HepG2 (cell line): ENCODE measurements around the gene PLOD3. TPM values are rescaled to one million over a fixed set of nuclear protein-coding genes. Genes with fewer than 3 reads are reported as not detected.

Source experiments
- CC2D1A ChIP-seq: sonication (generic); formaldehyde crosslinking; IDR thresholded peaks from 2 replicates; pipeline ENCODE4 v1.8.1; 2023; ENCODE audit warnings: mild to moderate bottlenecking, missing genetic modification reagents
- CCDC6 ChIP-seq: sonication (generic); formaldehyde crosslinking; IDR thresholded peaks from 2 replicates; pipeline ENCODE4 v1.8.1; 2022; ENCODE audit warnings: mild to moderate bottlenecking, missing genetic modification reagents, moderate library complexity
- HOXA3 ChIP-seq: sonication (generic); formaldehyde crosslinking; IDR thresholded peaks from 2 replicates; pipeline ENCODE4 v1.5.0; 2020; ENCODE audit warnings: missing genetic modification reagents
- IRF2 ChIP-seq: IDR thresholded peaks from 2 replicates; pipeline ENCODE4 v1.6.1; 2018; ENCODE audit warnings: missing genetic modification reagents, missing compliant biosample characterization
- NFKBIZ ChIP-seq: IDR thresholded peaks from 2 replicates; pipeline ENCODE4 v1.6.1; 2018; ENCODE audit warnings: missing genetic modification reagents, missing compliant biosample characterization
- POLR2A ChIP-seq, 2 experiments: IDR thresholded peaks; 2 replicates each; pipeline ENCODE4 v1.6.1; 2011; ENCODE audit warnings: low read depth in 2 of 2, low read length in 2 of 2, mild to moderate bottlenecking in 1 of 2, moderate library complexity in 1 of 2; ENCODE audit not compliant: insufficient read depth in 1 of 2
- PRMT3 ChIP-seq: sonication (generic); formaldehyde crosslinking; IDR thresholded peaks from 2 replicates; pipeline ENCODE4 v1.8.1; 2022; ENCODE audit warnings: low read depth, mild to moderate bottlenecking, moderate library complexity, missing genetic modification reagents, borderline replicate concordance
- TBL1XR1 ChIP-seq: fragments of 150-350 bp; IDR thresholded peaks from 2 replicates; pipeline ENCODE4 v1.6.1; 2014; ENCODE audit warnings: borderline replicate concordance, low read length; ENCODE audit not compliant: partially characterized antibody
- ZBTB38 ChIP-seq: sonication (generic); formaldehyde crosslinking; IDR thresholded peaks from 2 replicates; pipeline ENCODE4 v1.5.1; 2020; ENCODE audit warnings: mild to moderate bottlenecking, missing genetic modification reagents
- ZNF205 ChIP-seq: IDR thresholded peaks from 2 replicates; pipeline ENCODE4 v1.6.1; 2018; ENCODE audit warnings: missing biosample characterization, missing genetic modification reagents
- ZNF552 ChIP-seq: sonication (generic); formaldehyde crosslinking; IDR thresholded peaks from 2 replicates; pipeline ENCODE4 v1.9.0; 2022; ENCODE audit warnings: missing genetic modification reagents, mild to moderate bottlenecking, borderline replicate concordance
- ZNF776 ChIP-seq: sonication (generic); formaldehyde crosslinking; IDR thresholded peaks from 2 replicates; pipeline ENCODE4 v1.4.0; 2020; ENCODE audit warnings: mild to moderate bottlenecking, missing genetic modification reagents
- polyA plus RNA-seq, 8 experiments: library from polyadenylated mRNA; depleted of rRNA in 3 of 8; stranded (reverse) in 7 of 8; unstranded in 1 of 8; fragments of >200 nt; fragmentation: Illumina TruSeq in 4 of 8; extraction: Trizol in 4 of 8; gene quantifications; 2 replicates each; pipeline versions ENCODE4 v1.2.1 to v1.2.3, GENCODE V29; 2011 to 2016; ENCODE audit warnings: low read depth in 4 of 8, missing spikeins in 1 of 8, mixed read lengths in 1 of 8; ENCODE audit not compliant: insufficient read depth in 1 of 8
- total RNA-seq, 5 experiments: library from RNA; depleted of rRNA; stranded (reverse); fragments of >200 nt; fragmentation: Illumina TruSeq; extraction: Trizol; gene quantifications; 2 replicates each; pipeline ENCODE4 v1.2.3, GENCODE V29; 2016; ENCODE audit warnings: low read depth in 1 of 5
- TF ChIP-seq, protein P1 (sequence below): sonication (generic); formaldehyde crosslinking; IDR thresholded peaks from 2 replicates; pipeline ENCODE4 v1.9.0; 2021; ENCODE audit warnings: missing genetic modification reagents, borderline replicate concordance
- TF ChIP-seq, protein P2 (sequence below): sonication (generic); formaldehyde crosslinking; IDR thresholded peaks from 2 replicates; pipeline ENCODE4 v1.4.0; 2020; ENCODE audit warnings: missing genetic modification reagents
- TF ChIP-seq, protein P3 (sequence below): conservative IDR thresholded peaks from 2 replicates; pipeline ENCODE4 v1.6.1; 2018; ENCODE audit warnings: missing genetic modification reagents
- TF ChIP-seq, protein P4 (sequence below): IDR thresholded peaks from 2 replicates; pipeline ENCODE4 v1.6.1; 2016; ENCODE audit warnings: missing compliant biosample characterization, missing genetic modification reagents, borderline replicate concordance
- TF ChIP-seq, protein P5 (sequence below): sonication (generic); formaldehyde crosslinking; IDR thresholded peaks from 2 replicates; pipeline ENCODE4 v1.4.0; 2020; ENCODE audit warnings: missing genetic modification reagents

Gene PLOD3
- total and polyA plus RNA-seq, 2 of the 13 experiments (the other 11 are each of a cell fraction or from before 2014, with no cell fraction given) = 65.8 to 67.4 TPM

DNA sequence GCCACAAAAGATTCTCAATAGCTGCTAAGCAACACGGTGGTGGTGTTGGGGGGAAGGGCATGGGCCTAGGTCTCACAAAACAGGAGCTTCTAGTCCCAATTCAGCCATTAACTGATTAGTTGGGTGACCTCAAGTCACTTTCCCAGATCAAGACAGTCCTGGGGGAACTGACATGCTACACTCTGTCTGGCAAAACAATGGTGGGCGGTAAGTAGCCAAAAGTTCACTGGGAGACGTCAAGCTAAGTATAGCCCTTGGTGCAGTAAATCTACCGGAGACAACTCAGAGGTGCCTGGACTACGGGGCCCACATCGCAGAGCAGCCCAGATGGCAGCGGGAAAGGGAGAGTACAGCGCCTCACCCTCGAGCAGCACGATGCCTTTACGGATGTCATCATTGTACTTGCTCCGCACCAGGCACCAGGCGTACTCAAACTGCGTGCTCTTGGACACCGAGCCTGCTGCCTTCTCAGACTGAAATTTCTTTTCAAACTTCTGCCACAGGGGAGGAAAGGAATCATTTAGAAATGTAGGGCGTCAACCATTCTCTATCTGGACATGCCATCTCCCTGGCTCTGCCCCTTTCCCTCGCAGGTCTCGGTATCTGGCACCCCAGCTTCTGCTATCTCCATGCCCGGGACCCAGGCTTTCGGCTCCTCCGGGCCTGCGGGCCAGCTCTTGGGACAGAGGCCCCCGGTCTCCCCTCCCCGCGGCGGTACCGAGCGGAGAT lies 26.4 kb upstream of the PLOD3 start (continued):
- TF ChIP-seq, protein P1, sequence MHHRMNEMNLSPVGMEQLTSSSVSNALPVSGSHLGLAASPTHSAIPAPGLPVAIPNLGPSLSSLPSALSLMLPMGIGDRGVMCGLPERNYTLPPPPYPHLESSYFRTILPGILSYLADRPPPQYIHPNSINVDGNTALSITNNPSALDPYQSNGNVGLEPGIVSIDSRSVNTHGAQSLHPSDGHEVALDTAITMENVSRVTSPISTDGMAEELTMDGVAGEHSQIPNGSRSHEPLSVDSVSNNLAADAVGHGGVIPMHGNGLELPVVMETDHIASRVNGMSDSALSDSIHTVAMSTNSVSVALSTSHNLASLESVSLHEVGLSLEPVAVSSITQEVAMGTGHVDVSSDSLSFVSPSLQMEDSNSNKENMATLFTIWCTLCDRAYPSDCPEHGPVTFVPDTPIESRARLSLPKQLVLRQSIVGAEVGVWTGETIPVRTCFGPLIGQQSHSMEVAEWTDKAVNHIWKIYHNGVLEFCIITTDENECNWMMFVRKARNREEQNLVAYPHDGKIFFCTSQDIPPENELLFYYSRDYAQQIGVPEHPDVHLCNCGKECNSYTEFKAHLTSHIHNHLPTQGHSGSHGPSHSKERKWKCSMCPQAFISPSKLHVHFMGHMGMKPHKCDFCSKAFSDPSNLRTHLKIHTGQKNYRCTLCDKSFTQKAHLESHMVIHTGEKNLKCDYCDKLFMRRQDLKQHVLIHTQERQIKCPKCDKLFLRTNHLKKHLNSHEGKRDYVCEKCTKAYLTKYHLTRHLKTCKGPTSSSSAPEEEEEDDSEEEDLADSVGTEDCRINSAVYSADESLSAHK (CRISPR knock-in tag) = 0 out of 2 replicates have a peak, but pooled peaks have one; percentile 20
- TF ChIP-seq IRF2 = 0 out of 2 replicates have a peak, but pooled peaks have one; percentile 1
- TF ChIP-seq CCDC6 = peak; percentile 17; the same call in 1 of the 2 replicates
- TF ChIP-seq HOXA3 = no peak
- TF ChIP-seq TBL1XR1 = peak; percentile 16
- TF ChIP-seq, protein P2, sequence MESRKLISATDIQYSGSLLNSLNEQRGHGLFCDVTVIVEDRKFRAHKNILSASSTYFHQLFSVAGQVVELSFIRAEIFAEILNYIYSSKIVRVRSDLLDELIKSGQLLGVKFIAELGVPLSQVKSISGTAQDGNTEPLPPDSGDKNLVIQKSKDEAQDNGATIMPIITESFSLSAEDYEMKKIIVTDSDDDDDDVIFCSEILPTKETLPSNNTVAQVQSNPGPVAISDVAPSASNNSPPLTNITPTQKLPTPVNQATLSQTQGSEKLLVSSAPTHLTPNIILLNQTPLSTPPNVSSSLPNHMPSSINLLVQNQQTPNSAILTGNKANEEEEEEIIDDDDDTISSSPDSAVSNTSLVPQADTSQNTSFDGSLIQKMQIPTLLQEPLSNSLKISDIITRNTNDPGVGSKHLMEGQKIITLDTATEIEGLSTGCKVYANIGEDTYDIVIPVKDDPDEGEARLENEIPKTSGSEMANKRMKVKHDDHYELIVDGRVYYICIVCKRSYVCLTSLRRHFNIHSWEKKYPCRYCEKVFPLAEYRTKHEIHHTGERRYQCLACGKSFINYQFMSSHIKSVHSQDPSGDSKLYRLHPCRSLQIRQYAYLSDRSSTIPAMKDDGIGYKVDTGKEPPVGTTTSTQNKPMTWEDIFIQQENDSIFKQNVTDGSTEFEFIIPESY (CRISPR knock-in tag) = peak; percentile 93
- TF ChIP-seq, protein P3, sequence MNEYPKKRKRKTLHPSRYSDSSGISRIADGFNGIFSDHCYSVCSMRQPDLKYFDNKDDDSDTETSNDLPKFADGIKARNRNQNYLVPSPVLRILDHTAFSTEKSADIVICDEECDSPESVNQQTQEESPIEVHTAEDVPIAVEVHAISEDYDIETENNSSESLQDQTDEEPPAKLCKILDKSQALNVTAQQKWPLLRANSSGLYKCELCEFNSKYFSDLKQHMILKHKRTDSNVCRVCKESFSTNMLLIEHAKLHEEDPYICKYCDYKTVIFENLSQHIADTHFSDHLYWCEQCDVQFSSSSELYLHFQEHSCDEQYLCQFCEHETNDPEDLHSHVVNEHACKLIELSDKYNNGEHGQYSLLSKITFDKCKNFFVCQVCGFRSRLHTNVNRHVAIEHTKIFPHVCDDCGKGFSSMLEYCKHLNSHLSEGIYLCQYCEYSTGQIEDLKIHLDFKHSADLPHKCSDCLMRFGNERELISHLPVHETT = no peak; the same call in none of the 2 replicates
- TF ChIP-seq, protein P4, sequence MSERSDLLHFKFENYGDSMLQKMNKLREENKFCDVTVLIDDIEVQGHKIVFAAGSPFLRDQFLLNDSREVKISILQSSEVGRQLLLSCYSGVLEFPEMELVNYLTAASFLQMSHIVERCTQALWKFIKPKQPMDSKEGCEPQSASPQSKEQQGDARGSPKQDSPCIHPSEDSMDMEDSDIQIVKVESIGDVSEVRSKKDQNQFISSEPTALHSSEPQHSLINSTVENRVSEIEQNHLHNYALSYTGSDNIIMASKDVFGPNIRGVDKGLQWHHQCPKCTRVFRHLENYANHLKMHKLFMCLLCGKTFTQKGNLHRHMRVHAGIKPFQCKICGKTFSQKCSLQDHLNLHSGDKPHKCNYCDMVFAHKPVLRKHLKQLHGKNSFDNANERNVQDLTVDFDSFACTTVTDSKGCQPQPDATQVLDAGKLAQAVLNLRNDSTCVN (CRISPR knock-in tag) = no peak
- TF ChIP-seq CC2D1A = 0 out of 2 replicates have a peak, but pooled peaks have one; percentile 55
- peak; percentile 52; the same call in 1 of the 2 replicates for TF ChIP-seq ZNF776 (CRISPR knock-in tag)
- TF ChIP-seq PRMT3 (CRISPR knock-in tag) = 0 out of 2 replicates have a peak, but pooled peaks have one; percentile 34
- TF ChIP-seq POLR2A (IDR thresholded peaks at IDR 0.05; ENCODE audit: insufficient read depth in 1 of 2, low read depth in 2 of 2, low read length in 2 of 2) = 0 out of 4 replicates have a peak, but pooled peaks of 1 of the 2 experiments have one; percentile 4
- TF ChIP-seq ZNF552 (CRISPR knock-in tag) = 0 out of 2 replicates have a peak, but pooled peaks have one; percentile 46
- TF ChIP-seq, protein P5, sequence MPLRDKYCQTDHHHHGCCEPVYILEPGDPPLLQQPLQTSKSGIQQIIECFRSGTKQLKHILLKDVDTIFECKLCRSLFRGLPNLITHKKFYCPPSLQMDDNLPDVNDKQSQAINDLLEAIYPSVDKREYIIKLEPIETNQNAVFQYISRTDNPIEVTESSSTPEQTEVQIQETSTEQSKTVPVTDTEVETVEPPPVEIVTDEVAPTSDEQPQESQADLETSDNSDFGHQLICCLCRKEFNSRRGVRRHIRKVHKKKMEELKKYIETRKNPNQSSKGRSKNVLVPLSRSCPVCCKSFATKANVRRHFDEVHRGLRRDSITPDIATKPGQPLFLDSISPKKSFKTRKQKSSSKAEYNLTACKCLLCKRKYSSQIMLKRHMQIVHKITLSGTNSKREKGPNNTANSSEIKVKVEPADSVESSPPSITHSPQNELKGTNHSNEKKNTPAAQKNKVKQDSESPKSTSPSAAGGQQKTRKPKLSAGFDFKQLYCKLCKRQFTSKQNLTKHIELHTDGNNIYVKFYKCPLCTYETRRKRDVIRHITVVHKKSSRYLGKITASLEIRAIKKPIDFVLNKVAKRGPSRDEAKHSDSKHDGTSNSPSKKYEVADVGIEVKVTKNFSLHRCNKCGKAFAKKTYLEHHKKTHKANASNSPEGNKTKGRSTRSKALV (CRISPR knock-in tag) = 0 out of 2 replicates have a peak, but pooled peaks have one; percentile 15
- 0 out of 2 replicates have a peak, but pooled peaks have one; percentile 25 for TF ChIP-seq ZNF205 (CRISPR knock-in tag)
- TF ChIP-seq NFKBIZ = no peak
- TF ChIP-seq ZBTB38 (CRISPR knock-in tag) = peak; percentile 89
